A549 (cell line): ENCODE results near the gene HMG20A. TPM values are rescaled to one million over a fixed set of nuclear protein-coding genes. Genes with fewer than 3 reads are reported as not detected.

Source experiments
- ATAC-seq, 2 experiments: fragments of 200-7000 bp in 1 of 2; fragments of >200 bp in 1 of 2; cut with Nextera tagmentation in 1 of 2; cut with Tn5 transposase in 1 of 2; 3 replicates each; pipeline versions ENCODE4 v1.8.0 to v1.9.1; 2018 to 2020; ENCODE audit warnings: mild to moderate bottlenecking in 1 of 2, moderate library complexity in 1 of 2
- CTCF ChIA-PET: fragments of 300-600 bp; sonication (Branson Sonifier 250); formaldehyde crosslinking; extraction: SDS; loops from one replicate; lab custom pipeline; 2021; ENCODE audit warnings: antibody characterized with exemption, inconsistent platforms; lab: Yijun Ruan, JAX
- POLR2A ChIA-PET: fragments of 350-600 bp; formaldehyde crosslinking; extraction: SDS; loops from one replicate; lab custom pipeline; 2021; ENCODE audit warnings: antibody characterized with exemption, inconsistent platforms; lab: Yijun Ruan, JAX
- DNase-seq, 2 experiments: peaks; one replicate each; pipeline versions ENCODE4 v3.0.0 to v3.0.0-alpha.2; 2011 to 2016; ENCODE audit warnings: low read depth in 1 of 2, low spot score in 1 of 2
- FAIRE-seq: peaks from 2 replicates; lab custom pipeline; 2011; peaks lifted over from hg19 to GRCh38; lab: Jason Lieb, UNC
- H3K27ac ChIP-seq, 2 experiments: fragments of >200 bp; sonication (Bioruptor Twin); formaldehyde crosslinking; 3 replicates each; pipeline ENCODE4 v1.5.1; 2016 to 2017
- H3K4me1 ChIP-seq: fragments of >200 bp; sonication (Bioruptor Twin); formaldehyde crosslinking; 3 replicates; pipeline ENCODE4 v1.6.1; 2016
- H3K4me2 ChIP-seq: fragments of >200 bp; sonication (Bioruptor Twin); formaldehyde crosslinking; 3 replicates; pipeline ENCODE4 v1.6.1; 2016
- H3K4me3 ChIP-seq: fragments of >200 bp; sonication (Bioruptor Twin); formaldehyde crosslinking; 3 replicates; pipeline ENCODE4 v1.5.1; 2016
- H3K9me3 ChIP-seq: fragments of >200 bp; sonication (Bioruptor Twin); formaldehyde crosslinking; 3 replicates; pipeline ENCODE4 v1.6.1; 2016
- CBX2 ChIP-seq: fragments of 200-600 bp; sonication (generic); IDR thresholded peaks from 2 replicates; pipeline ENCODE4 v1.6.1; 2016; ENCODE audit warnings: low read depth, mild to moderate bottlenecking, borderline replicate concordance
- CEBPB ChIP-seq, 2 experiments: fragments of >200 bp in 1 of 2; sonication (Bioruptor Twin) in 1 of 2; formaldehyde crosslinking in 1 of 2; IDR thresholded peaks; 2 replicates each; pipeline ENCODE4 v1.6.1; 2012 to 2016
- CHD2 ChIP-seq: fragments of 150-350 bp; IDR thresholded peaks from 2 replicates; pipeline ENCODE4 v1.6.1; 2014; ENCODE audit warnings: low read length; ENCODE audit not compliant: partially characterized antibody
- EHF ChIP-seq: fragments of 250-450 bp; sonication (Bioruptor Pico); IDR thresholded peaks from 2 replicates; pipeline ENCODE4 v1.5.0; 2020; ENCODE audit warnings: mild to moderate bottlenecking
- ESRRA ChIP-seq: fragments of 150-350 bp; IDR thresholded peaks from 2 replicates; pipeline ENCODE4 v1.6.1; 2014; ENCODE audit warnings: mild to moderate bottlenecking, low read length, borderline replicate concordance
- FOSL2 ChIP-seq, 2 experiments: fragments of 450-650 bp in 1 of 2; fragments of >200 bp in 1 of 2; sonication (Bioruptor Twin) in 1 of 2; formaldehyde crosslinking; IDR thresholded peaks; 2 replicates each; pipeline versions ENCODE4 v1.5.0 to v1.6.1; 2016 to 2020; ENCODE audit warnings: mild to moderate bottlenecking in 1 of 2, moderate library complexity in 1 of 2
- KDM5A ChIP-seq: fragments of 200-600 bp; sonication (generic); IDR thresholded peaks from 2 replicates; pipeline ENCODE4 v1.6.1; 2016; ENCODE audit warnings: antibody characterized with exemption, mild to moderate bottlenecking
- MAFK ChIP-seq: fragments of 450-650 bp; IDR thresholded peaks from 2 replicates; pipeline ENCODE4 v1.6.1; 2014; ENCODE audit not compliant: partially characterized antibody
- MYC ChIP-seq: IDR thresholded peaks from 2 replicates; pipeline ENCODE4 v1.6.1; 2012; ENCODE audit warnings: mild to moderate bottlenecking, inconsistent platforms, low read length, improper control_type of control experiment, borderline replicate concordance
- NPAS2 ChIP-seq: fragments of 250-450 bp; sonication (Bioruptor Pico); IDR thresholded peaks from 2 replicates; pipeline ENCODE4 v1.8.0; 2022; ENCODE audit warnings: mild to moderate bottlenecking, moderate library complexity, borderline replicate concordance
- POLR2A ChIP-seq: IDR thresholded peaks from 2 replicates; pipeline ENCODE4 v1.6.1; 2012; ENCODE audit warnings: mild to moderate bottlenecking, low read length
- POLR2AphosphoS2 ChIP-seq: conservative IDR thresholded peaks from 2 replicates; pipeline ENCODE4 v1.6.1; 2012; ENCODE audit warnings: low read length, improper control_type of control experiment, inconsistent platforms
- RARB ChIP-seq: fragments of 250-450 bp; sonication (Bioruptor Pico); IDR thresholded peaks from 2 replicates; pipeline ENCODE4 v1.8.0; 2021; ENCODE audit warnings: mild to moderate bottlenecking, moderate library complexity
- RCOR1 ChIP-seq: fragments of 150-350 bp; IDR thresholded peaks from 2 replicates; pipeline ENCODE4 v1.6.1; 2014; ENCODE audit warnings: antibody characterized with exemption, low read length, low read depth
- RFX5 ChIP-seq: fragments of 450-650 bp; IDR thresholded peaks from 2 replicates; pipeline ENCODE4 v1.7.1; 2014; ENCODE audit warnings: antibody characterized with exemption, mild to moderate bottlenecking, moderate library complexity
- SMC3 ChIP-seq: fragments of >200 bp; sonication (Bioruptor Twin); formaldehyde crosslinking; IDR thresholded peaks from 3 replicates; pipeline ENCODE4 v1.6.1; 2018; ENCODE audit warnings: inconsistent platforms
- TP53 ChIP-seq: fragments of 250-450 bp; sonication (Bioruptor Pico); IDR thresholded peaks from 2 replicates; pipeline ENCODE4 v1.5.0; 2021; ENCODE audit warnings: mild to moderate bottlenecking, moderate library complexity
- ZFP36 ChIP-seq: fragments of 450-650 bp; IDR thresholded peaks from 2 replicates; pipeline ENCODE4 v1.6.1; 2014; ENCODE audit warnings: borderline replicate concordance; ENCODE audit not compliant: partially characterized antibody
- WGBS: methylation state at CpG from one replicate; pipeline ENCODE4 v1.1.6; 2017; ENCODE audit errors: missing lambda C conversion rate; 5-methylcytosine and 5-hydroxymethylcytosine counted together
- polyA plus RNA-seq, 4 experiments: library from polyadenylated mRNA; depleted of rRNA in 3 of 4; stranded (reverse); fragments of >200 nt; fragmentation: RNase III in 1 of 4; extraction: RNeasy Plus Mini Kit Qiagen cat#74134 plus additional on column Dnase treatment in 1 of 4; gene quantifications; 2 replicates in 3 of 4; 3 replicates in 1 of 4; pipeline ENCODE4 v1.2.3, GENCODE V29; 2011 to 2017
- TF ChIP-seq, protein P1 (sequence below): fragments of >200 bp; sonication (Bioruptor Twin); formaldehyde crosslinking; IDR thresholded peaks from 3 replicates; pipeline ENCODE4 v1.5.1; 2016
- TF ChIP-seq, protein P2 (sequence below): IDR thresholded peaks from 2 replicates; pipeline ENCODE4 v1.6.1; 2012
- TF ChIP-seq, protein P3 (sequence below): fragments of >200 bp; sonication (Bioruptor Twin); formaldehyde crosslinking; IDR thresholded peaks from 2 replicates; pipeline ENCODE4 v1.6.1; 2016
- TF ChIP-seq, protein P4 (sequence below): fragments of 150-350 bp; IDR thresholded peaks from 2 replicates; pipeline ENCODE4 v1.6.1; 2014; ENCODE audit warnings: low read depth, mild to moderate bottlenecking, low read length
- TF ChIP-seq, protein P5 (sequence below): fragments of 250-450 bp; sonication (Bioruptor Pico); IDR thresholded peaks from 2 replicates; pipeline ENCODE4 v1.5.0; 2020; ENCODE audit warnings: low read depth, mild to moderate bottlenecking, moderate library complexity
- TF ChIP-seq, protein P6 (sequence below): fragments of 250-450 bp; sonication (Bioruptor Pico); IDR thresholded peaks from 2 replicates; pipeline ENCODE4 v1.5.0; 2021; ENCODE audit warnings: mild to moderate bottlenecking, moderate library complexity, borderline replicate concordance

The HMG20A gene
- polyA plus RNA-seq, 2 of the 4 experiments (the other 2 are of a cell fraction): 29.5 to 85.1 TPM

DNA sequence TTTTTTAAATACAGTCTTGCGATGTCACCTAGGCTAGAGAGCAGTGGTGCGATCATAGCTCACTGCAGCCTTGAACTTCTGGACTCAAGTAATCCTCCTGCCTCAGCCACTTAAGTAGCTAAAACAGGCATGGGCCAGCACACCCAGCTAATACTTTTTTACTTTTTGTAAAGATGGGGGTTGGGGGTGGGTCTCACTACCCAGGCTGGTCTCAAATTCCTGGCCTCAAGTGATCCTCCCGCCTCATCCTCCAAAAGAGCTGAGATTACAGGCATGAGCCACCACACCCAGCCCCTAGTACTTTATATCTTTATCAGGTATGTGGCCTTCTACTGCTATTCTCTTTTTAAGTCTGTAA, 9.1 kb upstream of the HMG20A start:
- CTCF ChIA-PET: interaction anchor here (0.6 kb wide), 1 partner anchor 9 kb away, joined by 5 read pairs; the partner anchor contains the start of gene HMG20A
- ATAC-seq: no peak; a peak in 1 of 6 replicates
- H3K4me3 ChIP-seq: no peak overlapping the region
- no peaks in the 10 kb centered on the region for H3K9me3 ChIP-seq
- H3K27ac ChIP-seq: no peak overlapping the region
- WGBS: 92% methylated on average over 3 of the region's 3 CpGs
- POLR2A ChIA-PET: no interaction called here
- FAIRE-seq: no peak
- TF ChIP-seq RCOR1 (no peak), MAFK (no peak), CBX2 (no peak), ESRRA (no peak), RFX5 (no peak), CEBPB (IDR thresholded peaks at IDR 0.05) (no peak)
- TF ChIP-seq, protein P1, sequence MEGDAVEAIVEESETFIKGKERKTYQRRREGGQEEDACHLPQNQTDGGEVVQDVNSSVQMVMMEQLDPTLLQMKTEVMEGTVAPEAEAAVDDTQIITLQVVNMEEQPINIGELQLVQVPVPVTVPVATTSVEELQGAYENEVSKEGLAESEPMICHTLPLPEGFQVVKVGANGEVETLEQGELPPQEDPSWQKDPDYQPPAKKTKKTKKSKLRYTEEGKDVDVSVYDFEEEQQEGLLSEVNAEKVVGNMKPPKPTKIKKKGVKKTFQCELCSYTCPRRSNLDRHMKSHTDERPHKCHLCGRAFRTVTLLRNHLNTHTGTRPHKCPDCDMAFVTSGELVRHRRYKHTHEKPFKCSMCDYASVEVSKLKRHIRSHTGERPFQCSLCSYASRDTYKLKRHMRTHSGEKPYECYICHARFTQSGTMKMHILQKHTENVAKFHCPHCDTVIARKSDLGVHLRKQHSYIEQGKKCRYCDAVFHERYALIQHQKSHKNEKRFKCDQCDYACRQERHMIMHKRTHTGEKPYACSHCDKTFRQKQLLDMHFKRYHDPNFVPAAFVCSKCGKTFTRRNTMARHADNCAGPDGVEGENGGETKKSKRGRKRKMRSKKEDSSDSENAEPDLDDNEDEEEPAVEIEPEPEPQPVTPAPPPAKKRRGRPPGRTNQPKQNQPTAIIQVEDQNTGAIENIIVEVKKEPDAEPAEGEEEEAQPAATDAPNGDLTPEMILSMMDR: no peak
- TF ChIP-seq, all 56 proteins: peak for 0
- no peak for DNase-seq
- H3K4me1 ChIP-seq: no peaks in the 10 kb centered on the region
- H3K4me2 ChIP-seq: no peak overlapping the region

DNA sequence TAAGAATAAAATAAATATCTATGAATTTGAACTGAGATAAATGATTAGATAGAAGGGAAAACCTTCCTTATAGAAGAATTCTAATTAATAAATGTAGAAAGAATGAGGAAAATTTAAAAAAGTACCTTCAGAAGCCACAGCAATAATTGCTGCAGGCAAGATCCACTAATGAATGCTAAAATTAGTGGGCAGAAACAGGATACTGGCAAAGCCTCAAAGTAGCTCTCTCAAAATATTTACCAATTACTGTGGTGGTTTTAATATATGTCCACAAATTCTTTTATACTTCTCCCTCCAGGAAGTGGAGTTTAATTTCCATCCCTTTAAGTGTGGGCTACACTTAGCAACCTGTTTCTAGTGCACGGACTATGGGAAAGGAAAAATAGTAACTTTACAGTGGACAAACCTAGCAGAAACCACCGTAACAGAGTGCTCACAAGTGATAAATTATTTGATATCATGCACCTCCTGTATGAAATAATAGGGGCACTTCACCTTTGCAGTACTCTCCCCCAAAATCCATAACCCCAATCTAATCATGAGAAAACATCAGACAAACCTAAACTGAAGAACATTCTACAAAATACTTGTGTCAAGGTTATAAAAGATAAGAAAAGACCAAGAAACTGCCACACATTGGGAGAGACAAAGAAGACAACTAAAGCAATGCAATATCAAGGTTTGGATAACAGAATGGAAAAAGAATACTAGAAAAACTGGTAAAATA, 7.6 kb upstream of the HMG20A start:
- WGBS: 89% methylated on average over 2 of the region's 2 CpGs
- CTCF ChIA-PET: interaction anchor here (1.4 kb wide), 1 partner anchor 227 kb away, joined by 3 read pairs; no protein-coding TSS in a partner anchor
- Histone ChIP-seq H3K4me2 (no peak overlapping the region), H3K4me3 (no peak overlapping the region), H3K27ac (no peak overlapping the region), H3K4me1 (peaks cover 11% of the 10 kb centered on the region)
- no peak for ATAC-seq
- no peak for DNase-seq
- TF ChIP-seq MAFK (no peak), CHD2 (no peak), RCOR1 (no peak), RARB (CRISPR knock-in tag) (no peak), KDM5A (no peak), ZFP36 (no peak)
- TF ChIP-seq, protein P2, sequence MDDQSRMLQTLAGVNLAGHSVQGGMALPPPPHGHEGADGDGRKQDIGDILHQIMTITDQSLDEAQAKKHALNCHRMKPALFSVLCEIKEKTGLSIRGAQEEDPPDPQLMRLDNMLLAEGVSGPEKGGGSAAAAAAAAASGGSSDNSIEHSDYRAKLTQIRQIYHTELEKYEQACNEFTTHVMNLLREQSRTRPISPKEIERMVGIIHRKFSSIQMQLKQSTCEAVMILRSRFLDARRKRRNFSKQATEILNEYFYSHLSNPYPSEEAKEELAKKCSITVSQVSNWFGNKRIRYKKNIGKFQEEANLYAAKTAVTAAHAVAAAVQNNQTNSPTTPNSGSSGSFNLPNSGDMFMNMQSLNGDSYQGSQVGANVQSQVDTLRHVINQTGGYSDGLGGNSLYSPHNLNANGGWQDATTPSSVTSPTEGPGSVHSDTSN: no peak
- TF ChIP-seq, protein P3, sequence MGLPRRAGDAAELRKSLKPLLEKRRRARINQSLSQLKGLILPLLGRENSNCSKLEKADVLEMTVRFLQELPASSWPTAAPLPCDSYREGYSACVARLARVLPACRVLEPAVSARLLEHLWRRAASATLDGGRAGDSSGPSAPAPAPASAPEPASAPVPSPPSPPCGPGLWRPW: no peak
- TF ChIP-seq, all 56 proteins: peak for 0
- H3K9me3 ChIP-seq: no peaks in the 10 kb centered on the region
- FAIRE-seq: no peak
- POLR2A ChIA-PET: no interaction called here

DNA sequence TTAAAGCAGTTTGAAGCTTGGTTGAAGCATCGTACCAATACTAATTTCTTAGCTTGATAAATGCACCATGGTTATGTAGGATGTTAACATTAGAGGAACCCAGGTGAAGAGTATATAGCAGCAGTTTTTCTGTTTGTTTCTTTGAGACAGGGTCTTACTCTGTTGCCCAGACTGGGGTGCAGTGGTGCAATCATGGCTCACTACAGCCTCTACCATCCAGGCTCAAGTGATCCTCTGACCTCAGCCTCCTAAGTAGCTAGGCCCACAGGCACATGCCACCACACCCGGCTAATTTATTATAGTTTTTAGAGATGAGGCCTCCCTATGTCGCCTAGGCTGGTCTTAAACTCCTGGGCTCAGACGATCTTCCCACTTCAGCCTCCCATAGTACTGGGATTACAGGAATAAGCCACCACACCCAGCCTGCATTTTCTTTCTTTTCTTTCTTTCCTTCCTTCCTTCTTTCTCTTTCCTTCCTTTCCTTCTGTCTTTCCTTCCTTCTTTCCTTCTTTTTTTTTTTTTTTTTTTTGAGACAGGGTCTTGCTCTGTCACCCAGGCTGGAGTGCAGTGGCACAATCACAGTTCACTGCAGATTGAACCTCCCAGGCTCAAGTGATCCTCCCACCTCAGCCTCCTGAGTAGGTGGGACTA, 6.9 kb upstream of the HMG20A start:
- Histone ChIP-seq H3K9me3 (no peaks in the 10 kb centered on the region), H3K4me1 (peaks cover 18% of the 10 kb centered on the region), H3K4me3 (no peak overlapping the region), H3K27ac (no peak overlapping the region), H3K4me2 (no peak overlapping the region)
- WGBS: 89% methylated on average over 4 of the region's 4 CpGs
- ChIA-PET CTCF (interaction anchor here (1.4 kb wide), 1 partner anchor 227 kb away, joined by 3 read pairs; no protein-coding TSS in a partner anchor), POLR2A (no interaction called here)
- DNase-seq (no peak), ATAC-seq (no peak), FAIRE-seq (no peak)
- TF ChIP-seq RCOR1 (no peak), FOSL2 (IDR thresholded peaks at IDR 0.05) (no peak), FOSL2 (CRISPR knock-in tag; IDR thresholded peaks at IDR 0.05) (no peak), TP53 (CRISPR knock-in tag) (no peak), CBX2 (no peak), SMC3 (no peak), POLR2AphosphoS2 (no peak), POLR2A (no peak), MAFK (no peak), EHF (CRISPR knock-in tag) (no peak), ZFP36 (no peak), KDM5A (no peak), MYC (no peak), NPAS2 (CRISPR knock-in tag) (no peak)
- TF ChIP-seq, protein P4, sequence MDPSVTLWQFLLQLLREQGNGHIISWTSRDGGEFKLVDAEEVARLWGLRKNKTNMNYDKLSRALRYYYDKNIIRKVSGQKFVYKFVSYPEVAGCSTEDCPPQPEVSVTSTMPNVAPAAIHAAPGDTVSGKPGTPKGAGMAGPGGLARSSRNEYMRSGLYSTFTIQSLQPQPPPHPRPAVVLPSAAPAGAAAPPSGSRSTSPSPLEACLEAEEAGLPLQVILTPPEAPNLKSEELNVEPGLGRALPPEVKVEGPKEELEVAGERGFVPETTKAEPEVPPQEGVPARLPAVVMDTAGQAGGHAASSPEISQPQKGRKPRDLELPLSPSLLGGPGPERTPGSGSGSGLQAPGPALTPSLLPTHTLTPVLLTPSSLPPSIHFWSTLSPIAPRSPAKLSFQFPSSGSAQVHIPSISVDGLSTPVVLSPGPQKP: no peak
- TF ChIP-seq, protein P5, sequence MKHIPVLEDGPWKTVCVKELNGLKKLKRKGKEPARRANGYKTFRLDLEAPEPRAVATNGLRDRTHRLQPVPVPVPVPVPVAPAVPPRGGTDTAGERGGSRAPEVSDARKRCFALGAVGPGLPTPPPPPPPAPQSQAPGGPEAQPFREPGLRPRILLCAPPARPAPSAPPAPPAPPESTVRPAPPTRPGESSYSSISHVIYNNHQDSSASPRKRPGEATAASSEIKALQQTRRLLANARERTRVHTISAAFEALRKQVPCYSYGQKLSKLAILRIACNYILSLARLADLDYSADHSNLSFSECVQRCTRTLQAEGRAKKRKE: no peak
- TF ChIP-seq, protein P6, sequence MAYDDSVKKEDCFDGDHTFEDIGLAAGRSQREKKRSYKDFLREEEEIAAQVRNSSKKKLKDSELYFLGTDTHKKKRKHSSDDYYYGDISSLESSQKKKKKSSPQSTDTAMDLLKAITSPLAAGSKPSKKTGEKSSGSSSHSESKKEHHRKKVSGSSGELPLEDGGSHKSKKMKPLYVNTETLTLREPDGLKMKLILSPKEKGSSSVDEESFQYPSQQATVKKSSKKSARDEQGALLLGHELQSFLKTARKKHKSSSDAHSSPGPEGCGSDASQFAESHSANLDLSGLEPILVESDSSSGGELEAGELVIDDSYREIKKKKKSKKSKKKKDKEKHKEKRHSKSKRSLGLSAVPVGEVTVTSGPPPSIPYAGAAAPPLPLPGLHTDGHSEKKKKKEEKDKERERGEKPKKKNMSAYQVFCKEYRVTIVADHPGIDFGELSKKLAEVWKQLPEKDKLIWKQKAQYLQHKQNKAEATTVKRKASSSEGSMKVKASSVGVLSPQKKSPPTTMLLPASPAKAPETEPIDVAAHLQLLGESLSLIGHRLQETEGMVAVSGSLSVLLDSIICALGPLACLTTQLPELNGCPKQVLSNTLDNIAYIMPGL (CRISPR knock-in tag): no peak
